Neuronal stem cell (in vitro differentiated cells): ENCODE data around the gene A2M.

Source experiments
- DNase-seq: peaks from one replicate; pipeline ENCODE4 v3.0.0-alpha.2; 2013; ENCODE audit warnings: low spot score
- H2AFZ ChIP-seq: one replicate; pipeline ENCODE4 v1.6.1; 2013; ENCODE audit warnings: mild to moderate bottlenecking, low read length, inconsistent platforms
- H2AK5ac ChIP-seq: 2 replicates; pipeline ENCODE4 v1.6.1; 2013; ENCODE audit warnings: low read depth, mild to moderate bottlenecking, inconsistent platforms, low read length, moderate library complexity, mixed read lengths
- H2BK120ac ChIP-seq: 2 replicates; pipeline ENCODE4 v1.6.1; 2013; ENCODE audit warnings: low read depth, mild to moderate bottlenecking, inconsistent platforms, low read length, moderate library complexity, mixed read lengths
- H2BK12ac ChIP-seq: one replicate; pipeline ENCODE4 v1.6.1; 2013; ENCODE audit warnings: low read length, inconsistent platforms
- H2BK15ac ChIP-seq: 2 replicates; pipeline ENCODE4 v1.6.1; 2013; ENCODE audit warnings: mild to moderate bottlenecking, low read length, inconsistent platforms, mixed read lengths
- H2BK5ac ChIP-seq: one replicate; pipeline ENCODE4 v1.6.1; 2013; ENCODE audit warnings: inconsistent platforms, mild to moderate bottlenecking, low read length, moderate library complexity
- H3K14ac ChIP-seq: one replicate; pipeline ENCODE4 v1.6.1; 2013; ENCODE audit warnings: low read length, inconsistent platforms
- H3K18ac ChIP-seq: 2 replicates; pipeline ENCODE4 v1.6.1; 2013; ENCODE audit warnings: low read length, inconsistent platforms
- H3K23ac ChIP-seq: 2 replicates; pipeline ENCODE4 v1.6.1; 2013; ENCODE audit warnings: low read depth, mild to moderate bottlenecking, mixed read lengths, low read length, inconsistent platforms; ENCODE audit not compliant: poor library complexity
- H3K27ac ChIP-seq: replicated peaks from 3 replicates; pipeline ENCODE4 v1.5.1; 2013; ENCODE audit warnings: low read length, inconsistent platforms
- H3K27me3 ChIP-seq, 3 experiments: 2 replicates each; pipeline ENCODE4 v1.6.1; 2013; ENCODE audit warnings: low read length in 3 of 3, mild to moderate bottlenecking in 2 of 3, inconsistent platforms in 1 of 3, low read depth in 1 of 3, mixed read lengths in 1 of 3, moderate library complexity in 1 of 3; ENCODE audit not compliant: control insufficient read depth in 3 of 3, insufficient read depth in 3 of 3
- H3K36me3 ChIP-seq, 2 donors: replicated peaks in 1 of 2; 2 replicates each; pipeline ENCODE4 v1.6.1; 2013; ENCODE audit warnings: low read length in 2 of 2; ENCODE audit not compliant: control insufficient read depth in 2 of 2, insufficient read depth in 2 of 2
- H3K4ac ChIP-seq: 2 replicates; pipeline ENCODE4 v1.6.1; 2013; ENCODE audit warnings: inconsistent platforms, mild to moderate bottlenecking, low read length, moderate library complexity
- H3K4me1 ChIP-seq, 2 donors: 1 replicate in 1 of 2; 2 replicates in 1 of 2; pipeline ENCODE4 v1.6.1; 2013; ENCODE audit warnings: low read length in 2 of 2, low read depth in 1 of 2; ENCODE audit not compliant: control insufficient read depth in 2 of 2, insufficient read depth in 1 of 2
- H3K4me2 ChIP-seq: one replicate; pipeline ENCODE4 v1.6.1; 2013; ENCODE audit warnings: mild to moderate bottlenecking, low read length, inconsistent platforms; ENCODE audit not compliant: insufficient read depth, poor library complexity, severe bottlenecking
- H3K4me3 ChIP-seq, 2 donors: 2 replicates each; pipeline ENCODE4 v1.5.1; 2013; ENCODE audit warnings: low read length in 2 of 2, mild to moderate bottlenecking in 2 of 2, inconsistent platforms in 1 of 2, moderate library complexity in 1 of 2
- H3K79me1 ChIP-seq: one replicate; pipeline ENCODE4 v1.6.1; 2013; ENCODE audit warnings: low read depth, mild to moderate bottlenecking, inconsistent platforms, low read length, moderate library complexity
- H3K9ac ChIP-seq: one replicate; pipeline ENCODE4 v1.6.1; 2013; ENCODE audit warnings: mild to moderate bottlenecking, low read depth, low read length, inconsistent platforms; ENCODE audit not compliant: poor library complexity
- H3K9me3 ChIP-seq, 2 donors: replicated peaks in 1 of 2; 2 replicates each; pipeline versions ENCODE3 to v1.6.1; 2013; ENCODE audit warnings: low read length in 2 of 2, mild to moderate bottlenecking in 2 of 2, inconsistent platforms in 1 of 2, low read depth in 1 of 2, mixed read lengths in 1 of 2, moderate library complexity in 1 of 2; ENCODE audit not compliant: control insufficient read depth in 2 of 2, insufficient read depth in 1 of 2
- H4K8ac ChIP-seq: one replicate; pipeline ENCODE4 v1.6.1; 2013; ENCODE audit warnings: low read depth, mild to moderate bottlenecking, inconsistent platforms, low read length, moderate library complexity
- H4K91ac ChIP-seq: one replicate; pipeline ENCODE4 v1.6.1; 2013; ENCODE audit warnings: low read length, low read depth, mild to moderate bottlenecking, inconsistent platforms; ENCODE audit not compliant: poor library complexity
- WGBS, 2 donors: extraction: QIAGEN DNeasy Blood & Tissue Kit; methylation state at CpG; one replicate each; pipeline ENCODE4 v1.1.7; 2013; ENCODE audit warnings: missing lambda C conversion rate in 2 of 2, mixed read lengths in 1 of 2; ENCODE audit not compliant: insufficient read length in 2 of 2, insufficient replicate concordance in 1 of 2; ENCODE audit errors: extremely low coverage in 2 of 2; 5-methylcytosine and 5-hydroxymethylcytosine counted together

A2M gene

DNA sequence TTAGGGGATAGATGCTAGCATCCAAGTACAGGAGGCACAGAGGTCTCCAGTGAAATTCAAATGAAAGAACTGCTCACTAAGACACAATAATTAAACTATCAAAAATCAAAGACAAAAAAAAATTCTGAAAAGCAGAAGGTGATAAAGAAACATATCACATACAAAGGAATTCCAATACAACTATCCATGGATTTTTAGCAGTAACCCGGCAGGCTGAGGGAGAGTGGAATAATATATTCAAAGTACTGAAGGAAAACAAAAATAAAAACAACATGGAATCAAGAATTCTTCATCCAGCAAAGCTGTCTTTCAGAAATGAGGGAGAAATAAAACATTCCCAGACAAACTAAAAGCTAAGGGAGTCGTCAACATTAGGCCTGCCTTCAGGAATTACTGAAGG lies 31.9 kb downstream of the A2M start:
- H2BK12ac ChIP-seq: no peak overlapping the region
- no peak overlapping the region for H2AFZ ChIP-seq
- H3K4me3 ChIP-seq: no peak overlapping the region
- H2BK120ac ChIP-seq: no peak overlapping the region
- no peak overlapping the region for H3K9ac ChIP-seq
- no peak overlapping the region for H3K27ac ChIP-seq
- H3K79me1 ChIP-seq: no peaks in the 10 kb centered on the region
- no peak overlapping the region for H3K4ac ChIP-seq
- H3K4me1 ChIP-seq: no peaks in the 10 kb centered on the region
- no peak overlapping the region for H3K4me2 ChIP-seq
- H3K36me3 ChIP-seq: peaks cover 0 to 100% of the 10 kb centered on the region in 2 donors
- no peak overlapping the region for H2BK15ac ChIP-seq
- H2AK5ac ChIP-seq: no peak overlapping the region
- WGBS, 2 donors: no CpG with 5 or more reads among the region's 2 CpGs
- H3K9me3 ChIP-seq: peaks cover 2 to 44% of the 10 kb centered on the region in 2 donors
- H3K18ac ChIP-seq: no peak overlapping the region
- no peak overlapping the region for H4K91ac ChIP-seq
- no peak overlapping the region for H3K23ac ChIP-seq
- DNase-seq: no peak
- H2BK5ac ChIP-seq: no peak overlapping the region
- no peak overlapping the region for H4K8ac ChIP-seq
- no peaks in the 10 kb centered on the region for H3K27me3 ChIP-seq
- no peak overlapping the region for H3K14ac ChIP-seq

DNA sequence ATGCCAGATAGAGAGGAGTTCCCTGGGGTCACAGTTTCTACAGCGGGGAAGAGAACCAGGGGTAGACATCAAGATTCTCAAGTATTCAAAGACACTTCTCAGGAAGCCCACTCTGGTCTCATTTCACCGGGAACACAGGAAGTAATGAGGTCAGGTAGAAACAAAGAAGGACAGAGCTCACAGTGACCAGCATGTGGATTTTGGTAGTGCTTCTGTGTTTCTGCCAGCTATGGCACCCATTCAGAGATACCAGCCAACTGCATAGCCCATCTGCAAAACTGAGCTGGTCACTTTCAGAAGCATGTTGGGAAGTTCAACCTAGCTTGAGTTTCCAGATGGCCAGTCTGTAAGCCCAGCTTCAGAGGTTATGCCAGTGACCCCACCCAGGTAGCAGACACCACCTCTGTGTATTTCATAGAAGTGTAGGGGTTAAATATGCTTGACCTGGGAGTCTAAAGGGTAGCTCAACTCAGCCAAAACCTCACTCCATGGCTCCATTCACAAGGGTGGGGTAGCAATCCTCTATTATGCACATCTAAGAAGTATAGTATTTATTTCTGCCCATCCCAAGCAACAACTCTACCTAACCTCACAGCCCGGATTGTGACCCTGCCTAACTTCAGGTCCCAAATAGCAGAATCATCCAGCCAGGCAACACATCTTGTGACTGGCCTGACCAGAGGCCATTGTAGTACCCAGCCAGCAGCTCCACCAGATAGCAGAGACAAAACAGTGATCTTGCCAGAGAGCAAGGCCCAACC lies 33.9 kb downstream of the A2M start:
- no peak overlapping the region for H3K4ac ChIP-seq
- WGBS, 2 donors: no CpG with 5 or more reads among the region's 3 CpGs
- H4K8ac ChIP-seq: no peak overlapping the region
- peaks cover 0 to 100% of the 10 kb centered on the region in 2 donors for H3K36me3 ChIP-seq
- no peak overlapping the region for H2BK12ac ChIP-seq
- H2AFZ ChIP-seq: no peak overlapping the region
- no peak for DNase-seq
- no peaks in the 10 kb centered on the region for H3K27me3 ChIP-seq
- H2AK5ac ChIP-seq: no peak overlapping the region
- no peak overlapping the region for H2BK15ac ChIP-seq
- H4K91ac ChIP-seq: no peak overlapping the region
- H3K4me2 ChIP-seq: no peak overlapping the region
- no peak overlapping the region for H3K4me3 ChIP-seq
- H3K4me1 ChIP-seq: no peaks in the 10 kb centered on the region
- no peak overlapping the region for H3K9ac ChIP-seq
- H3K23ac ChIP-seq: no peak overlapping the region
- no peaks in the 10 kb centered on the region for H3K79me1 ChIP-seq
- H3K14ac ChIP-seq: no peak overlapping the region
- no peak overlapping the region for H3K18ac ChIP-seq
- peaks cover 2 to 33% of the 10 kb centered on the region in 2 donors for H3K9me3 ChIP-seq
- no peak overlapping the region for H3K27ac ChIP-seq
- no peak overlapping the region for H2BK120ac ChIP-seq
- no peak overlapping the region for H2BK5ac ChIP-seq

DNA sequence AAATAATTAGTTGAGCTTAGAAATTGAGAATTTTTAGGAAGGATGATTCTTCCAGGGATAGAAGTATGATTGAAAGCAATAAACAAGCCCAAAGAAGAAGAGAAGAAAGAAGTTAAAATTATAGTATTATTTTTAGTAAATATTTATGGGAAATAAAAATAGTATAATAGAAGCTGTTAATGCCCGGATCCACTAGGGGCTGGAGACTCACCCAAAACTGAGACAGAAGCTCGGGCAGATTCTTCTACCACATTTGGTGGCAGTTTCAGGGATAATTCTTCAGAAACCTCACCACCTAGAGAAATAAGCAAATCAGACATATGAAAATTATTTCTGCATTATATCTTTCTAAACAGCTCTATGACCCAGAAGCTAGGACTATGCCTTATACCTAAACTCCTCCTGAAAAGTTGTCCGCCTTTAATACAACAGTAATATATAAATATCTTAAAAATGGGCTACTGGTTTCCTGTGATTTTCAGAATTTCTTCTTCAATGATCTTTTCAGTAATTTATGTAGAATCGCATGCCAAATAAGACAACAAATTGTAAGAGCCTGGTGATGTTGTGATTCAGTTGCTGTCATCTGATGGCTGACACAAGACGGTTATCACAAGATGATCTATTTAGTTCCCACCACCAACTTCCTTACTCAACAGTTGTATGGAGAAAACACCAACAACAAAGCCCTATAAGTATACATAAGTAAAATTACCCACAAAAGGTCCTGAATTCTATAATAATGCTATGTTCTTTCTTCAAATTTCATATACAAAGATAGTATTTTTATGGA lies 35.6 kb downstream of the A2M start:
- Histone ChIP-seq H3K27ac (no peak overlapping the region), H2BK15ac (no peak overlapping the region), H4K91ac (no peak overlapping the region), H3K14ac (no peak overlapping the region), H2BK12ac (no peak overlapping the region), H2BK120ac (no peak overlapping the region), H3K9ac (no peak overlapping the region), H3K79me1 (no peaks in the 10 kb centered on the region), H3K4me1 (no peaks in the 10 kb centered on the region), H3K27me3 (no peaks in the 10 kb centered on the region), H3K18ac (no peak overlapping the region), H3K4me3 (no peak overlapping the region), H4K8ac (no peak overlapping the region), H3K9me3 (peaks cover 3 to 23% of the 10 kb centered on the region in 2 donors), H3K4me2 (no peak overlapping the region), H2AFZ (no peak overlapping the region), H2AK5ac (no peak overlapping the region), H3K4ac (no peak overlapping the region), H2BK5ac (no peak overlapping the region), H3K23ac (no peak overlapping the region), H3K36me3 (peaks cover 0 to 100% of the 10 kb centered on the region in 2 donors)
- WGBS, 2 donors: no CpG with 5 or more reads among the region's 5 CpGs
- DNase-seq: no peak

DNA sequence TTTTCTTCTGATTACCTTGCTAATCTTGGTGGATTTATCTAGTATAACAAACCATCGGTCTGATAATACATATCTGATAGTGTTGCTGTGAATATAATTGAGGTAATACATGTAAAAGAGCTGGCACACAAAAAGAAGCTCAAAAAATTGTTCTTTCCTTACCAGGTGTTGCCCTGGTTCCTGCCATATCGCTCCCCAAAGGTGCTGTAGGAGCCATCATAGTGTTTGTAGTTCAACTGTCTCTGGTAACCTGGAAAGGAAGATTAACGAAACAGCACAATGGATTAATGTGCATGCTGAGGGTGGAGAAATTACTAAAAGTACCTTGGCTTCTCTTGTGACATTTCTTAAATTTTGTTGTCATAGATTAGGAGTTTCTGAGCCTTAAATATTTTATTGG lies 36.6 kb downstream of the A2M start:
- Histone ChIP-seq H4K8ac (no peak overlapping the region), H4K91ac (no peak overlapping the region), H3K27ac (no peak overlapping the region), H2BK15ac (no peak overlapping the region), H3K14ac (no peak overlapping the region), H3K36me3 (peaks cover 0 to 100% of the 10 kb centered on the region in 2 donors), H3K4me3 (no peak overlapping the region), H3K27me3 (no peaks in the 10 kb centered on the region), H2AFZ (no peak overlapping the region), H2BK120ac (no peak overlapping the region), H2BK5ac (no peak overlapping the region), H3K4ac (no peak overlapping the region), H3K9me3 (peaks cover 3 to 13% of the 10 kb centered on the region in 2 donors), H3K4me2 (no peak overlapping the region), H2BK12ac (no peak overlapping the region), H3K18ac (no peak overlapping the region), H3K23ac (no peak overlapping the region), H2AK5ac (no peak overlapping the region), H3K9ac (no peak overlapping the region), H3K4me1 (no peaks in the 10 kb centered on the region), H3K79me1 (no peaks in the 10 kb centered on the region)
- WGBS, 2 donors: no CpG with 5 or more reads among the region's 3 CpGs
- no peak for DNase-seq
